GM03348 (cell line): Measurements from ENCODE around the gene CALR.
"Not testable (repeated sequence)": the region's sequence is repeated elsewhere in the genome, so short reads cannot be mapped to it uniquely, and the experiment has no call there.

Experiments used
- DNase-seq: peaks from one replicate; pipeline ENCODE4 v3.0.0; 2012; ENCODE audit warnings: low spot score

The CALR gene

GRCh38 chr19:12933287-12934072, 4.9 kb upstream of the CALR start, which contains the start of gene FARSA:
TSS of gene FARSA (minus strand) at chr19:12933711. CDS start at chr19:12933696, 15 bp downstream.
- DNase-seq = peak; percentile 94

- no peak for DNase-seq
Observed at GRCh38 chr19:12935071-12935470, 3.3 kb upstream of the CALR start.

GRCh38 chr19:12936582-12936981, 1.8 kb upstream of the CALR start:
- no peak for DNase-seq

GRCh38 chr19:12937093-12937926, 1.1 kb upstream of the CALR start:
- no peak for DNase-seq

- peak; percentile 56 for DNase-seq
Observed at GRCh38 chr19:12938779-12939601, 581 bp downstream of the CALR start.

GRCh38 chr19:12939975-12940423, 1.6 kb downstream of the CALR start:
- DNase-seq = no peak

- no peak for DNase-seq
Observed at GRCh38 chr19:12940897-12941296, 2.5 kb downstream of the CALR start.

GRCh38 chr19:12943437-12944044, 5.1 kb downstream of the CALR start:
- no peak for DNase-seq

GRCh38 chr19:12944104-12944674, 5.8 kb downstream of the CALR start:
- no peak for DNase-seq

GRCh38 chr19:12945479-12946091, 7.2 kb downstream of the CALR start, which contains the start of gene RAD23A:
TSS of gene RAD23A (plus strand) at chr19:12945862. CDS start at chr19:12945949, 87 bp downstream.
- peak; percentile 97 for DNase-seq

- peak; percentile 91 for DNase-seq
Observed at GRCh38 chr19:12946092-12946721, 7.8 kb downstream of the CALR start.

GRCh38 chr19:12946731-12947496, 8.5 kb downstream of the CALR start:
- no peak for DNase-seq

GRCh38 chr19:12947702-12948611, 9.5 kb downstream of the CALR start:
- DNase-seq = no peak

GRCh38 chr19:12948612-12949362, 10.4 kb downstream of the CALR start:
- DNase-seq = no peak

- no peak for DNase-seq
Observed at GRCh38 chr19:12949363-12950283, 11.2 kb downstream of the CALR start.

- not testable (repeated sequence) for DNase-seq
Observed at GRCh38 chr19:12952050-12952449, 13.6 kb downstream of the CALR start.
